GM21360 (cell line): ENCODE measurements around the gene SPTBN4.
A peak's percentile ranks its signal among the peaks of the same experiment; 100 is the strongest.
"Not testable (repeated sequence)": the region's sequence is repeated elsewhere in the genome, so short reads cannot be mapped to it uniquely, and the experiment has no call there.

ENCODE experiments used
- ATAC-seq: cut with Tn5 transposase; IDR thresholded peaks from one replicate; pipeline ENCODE4 v1.9.1; 2021; ENCODE audit warnings: mild to moderate bottlenecking, moderate library complexity; ENCODE audit not compliant: unreplicated experiment

Gene SPTBN4

GRCh38 chr19:40528078-40528477, 61.3 kb downstream of the SPTBN4 start:
- no peak for ATAC-seq

- ATAC-seq: no peak
Measured at GRCh38 chr19:40528533-40529092, 61.8 kb downstream of the SPTBN4 start.

- peak; percentile 48 for ATAC-seq
Measured at GRCh38 chr19:40529093-40529954, 62.5 kb downstream of the SPTBN4 start.

- no peak for ATAC-seq
Measured at GRCh38 chr19:40530091-40530901, 63.5 kb downstream of the SPTBN4 start.

- no peak for ATAC-seq
Measured at GRCh38 chr19:40533508-40533907, 66.7 kb downstream of the SPTBN4 start.

GRCh38 chr19:40534148-40534547, 67.3 kb downstream of the SPTBN4 start:
- no peak for ATAC-seq

- no peak for ATAC-seq
Measured at GRCh38 chr19:40539070-40539469, 72.3 kb downstream of the SPTBN4 start.

- ATAC-seq: no peak
Measured at GRCh38 chr19:40542202-40542859, 75.5 kb downstream of the SPTBN4 start.

- no peak for ATAC-seq
Measured at GRCh38 chr19:40543029-40543597, 76.3 kb downstream of the SPTBN4 start.

GRCh38 chr19:40546153-40546841, 79.5 kb downstream of the SPTBN4 start:
- not testable (repeated sequence) for ATAC-seq

GRCh38 chr19:40547190-40547589, 80.4 kb downstream of the SPTBN4 start:
- not testable (repeated sequence) for ATAC-seq

- no peak for ATAC-seq
Measured at GRCh38 chr19:40547836-40548235, 81.0 kb downstream of the SPTBN4 start.

GRCh38 chr19:40549007-40549708, 82.4 kb downstream of the SPTBN4 start:
- ATAC-seq: no peak

GRCh38 chr19:40550951-40551350, 84.2 kb downstream of the SPTBN4 start:
- no peak for ATAC-seq

GRCh38 chr19:40552848-40553247, 86.0 kb downstream of the SPTBN4 start:
- ATAC-seq: no peak

GRCh38 chr19:40553885-40554857, 87.4 kb downstream of the SPTBN4 start:
- no peak for ATAC-seq

- no peak for ATAC-seq
Measured at GRCh38 chr19:40555978-40556689, 89.3 kb downstream of the SPTBN4 start.
